Esophagus muscularis mucosa (tissue), 4 donors: ENCODE results near the gene MYLK.

Experiments used
- CTCF ChIP-seq, 3 experiments: fragments of 200-600 bp in 2 of 3; fragments of 450-650 bp in 1 of 3; sonication (generic) in 2 of 3; IDR thresholded peaks; one replicate each; pipeline ENCODE4 v1.5.1; 2017 to 2019; ENCODE audit warnings: antibody characterized with exemption in 3 of 3, mild to moderate bottlenecking in 2 of 3, moderate library complexity in 1 of 3
- EP300 ChIP-seq: sonication (generic); formaldehyde crosslinking; IDR thresholded peaks from one replicate; pipeline ENCODE4 v1.6.1; 2017; ENCODE audit warnings: antibody characterized with exemption
- POLR2A ChIP-seq: fragments of 450-650 bp; IDR thresholded peaks from one replicate; pipeline ENCODE4 v1.6.1; 2017; ENCODE audit warnings: antibody characterized with exemption, moderate library complexity, mild to moderate bottlenecking, low read depth

GRCh38 chr3:123711356-123711755 lies 172.8 kb downstream of the MYLK start:
- TF ChIP-seq CTCF (IDR thresholded peaks at IDR 0.05) (no peak), POLR2A (no peak), EP300 (no peak)
